BJ (cell line): ENCODE results near the gene LOX. TPM values are rescaled to one million over a fixed set of nuclear protein-coding genes. Genes with fewer than 3 reads are reported as not detected.
"Not testable (repeated sequence)": the region's sequence is repeated elsewhere in the genome, so short reads cannot be mapped to it uniquely, and the experiment has no call there.

Experiments used
- CTCF ChIA-PET: fragments of 350-600 bp; formaldehyde crosslinking; extraction: SDS; loops from one replicate; lab custom pipeline; 2021; ENCODE audit warnings: antibody characterized with exemption, inconsistent platforms; lab: Yijun Ruan, JAX
- POLR2A ChIA-PET: fragments of 300-600 bp; sonication (Branson Sonifier 250); formaldehyde crosslinking; extraction: SDS; loops from one replicate; lab custom pipeline; 2021; ENCODE audit warnings: antibody characterized with exemption; lab: Charles Lee
- DNase-seq: peaks from one replicate; pipeline ENCODE4 v3.0.0-alpha.2; 2011; ENCODE audit warnings: low read depth
- H3K27me3 ChIP-seq: 2 replicates; pipeline ENCODE4 v1.6.0; 2011; ENCODE audit warnings: low read length; ENCODE audit not compliant: control insufficient read depth, insufficient read depth
- H3K36me3 ChIP-seq: 2 replicates; pipeline ENCODE4 v1.5.1; 2011; ENCODE audit warnings: low read length; ENCODE audit not compliant: control insufficient read depth, insufficient read depth
- H3K4me3 ChIP-seq: 2 replicates; pipeline ENCODE4 v1.5.1; 2011; ENCODE audit warnings: low read depth, mild to moderate bottlenecking, control low read depth, low read length
- polyA plus RNA-seq: library from polyadenylated mRNA; depleted of rRNA; stranded (reverse); fragments of >200 nt; gene quantifications from 2 replicates; pipeline ENCODE4 v1.2.3, GENCODE V29; 2011
- TF ChIP-seq, protein P1 (sequence below): IDR thresholded peaks from 2 replicates; pipeline ENCODE4 v1.5.1; 2011; ENCODE audit warnings: low read depth, mild to moderate bottlenecking, control low read depth, inconsistent platforms, low read length, moderate library complexity; ENCODE audit not compliant: insufficient read depth

Gene LOX
- polyA plus RNA-seq, 1 experiment: 668 TPM

DNA sequence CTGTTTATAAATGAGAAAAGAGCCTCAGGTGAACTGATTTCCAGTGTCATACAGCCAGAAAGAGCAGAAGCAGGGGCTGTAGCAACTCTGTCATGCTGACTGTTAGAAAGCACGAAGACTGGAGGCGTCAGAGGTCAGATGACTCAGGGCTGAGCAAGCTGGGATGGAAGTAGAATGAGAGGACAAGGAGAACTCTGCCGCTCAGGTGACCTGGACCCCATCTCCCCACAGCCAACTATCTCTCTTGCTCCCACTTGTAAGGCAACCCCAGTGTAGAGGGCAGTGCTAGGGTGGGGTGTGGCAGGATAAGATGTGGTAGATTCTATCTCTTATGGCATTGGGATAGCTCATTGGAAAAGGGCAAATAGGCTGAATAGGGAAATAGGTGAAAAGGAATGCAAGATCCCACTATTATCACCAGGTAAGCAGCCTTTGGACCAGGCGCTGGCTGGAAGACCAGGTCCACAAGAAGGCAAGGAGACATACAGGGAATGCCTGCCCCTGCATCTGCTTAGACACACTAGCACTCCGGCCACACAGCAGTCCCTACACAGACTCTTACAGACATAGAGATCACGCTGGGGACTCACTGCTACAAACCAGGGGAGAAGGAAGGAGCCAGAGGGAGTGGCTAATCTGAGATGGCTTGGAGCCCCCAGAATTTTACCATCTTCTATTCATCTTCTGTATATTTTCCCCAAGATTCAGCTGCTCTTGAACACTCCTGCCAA is 21.2 kb upstream of the LOX start:
- TF ChIP-seq, protein P1, sequence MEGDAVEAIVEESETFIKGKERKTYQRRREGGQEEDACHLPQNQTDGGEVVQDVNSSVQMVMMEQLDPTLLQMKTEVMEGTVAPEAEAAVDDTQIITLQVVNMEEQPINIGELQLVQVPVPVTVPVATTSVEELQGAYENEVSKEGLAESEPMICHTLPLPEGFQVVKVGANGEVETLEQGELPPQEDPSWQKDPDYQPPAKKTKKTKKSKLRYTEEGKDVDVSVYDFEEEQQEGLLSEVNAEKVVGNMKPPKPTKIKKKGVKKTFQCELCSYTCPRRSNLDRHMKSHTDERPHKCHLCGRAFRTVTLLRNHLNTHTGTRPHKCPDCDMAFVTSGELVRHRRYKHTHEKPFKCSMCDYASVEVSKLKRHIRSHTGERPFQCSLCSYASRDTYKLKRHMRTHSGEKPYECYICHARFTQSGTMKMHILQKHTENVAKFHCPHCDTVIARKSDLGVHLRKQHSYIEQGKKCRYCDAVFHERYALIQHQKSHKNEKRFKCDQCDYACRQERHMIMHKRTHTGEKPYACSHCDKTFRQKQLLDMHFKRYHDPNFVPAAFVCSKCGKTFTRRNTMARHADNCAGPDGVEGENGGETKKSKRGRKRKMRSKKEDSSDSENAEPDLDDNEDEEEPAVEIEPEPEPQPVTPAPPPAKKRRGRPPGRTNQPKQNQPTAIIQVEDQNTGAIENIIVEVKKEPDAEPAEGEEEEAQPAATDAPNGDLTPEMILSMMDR: no peak
- POLR2A ChIA-PET: no interaction called here
- H3K4me3 ChIP-seq: no peak overlapping the region
- H3K27me3 ChIP-seq: no peaks in the 10 kb centered on the region
- CTCF ChIA-PET: interaction anchor here (0.6 to 1.6 kb wide), 6 partner anchors 9 to 135 kb away, joined by 3 to 6 read pairs (median 5); no protein-coding TSS in a partner anchor
- H3K36me3 ChIP-seq: no peaks in the 10 kb centered on the region
- DNase-seq: no peak

DNA sequence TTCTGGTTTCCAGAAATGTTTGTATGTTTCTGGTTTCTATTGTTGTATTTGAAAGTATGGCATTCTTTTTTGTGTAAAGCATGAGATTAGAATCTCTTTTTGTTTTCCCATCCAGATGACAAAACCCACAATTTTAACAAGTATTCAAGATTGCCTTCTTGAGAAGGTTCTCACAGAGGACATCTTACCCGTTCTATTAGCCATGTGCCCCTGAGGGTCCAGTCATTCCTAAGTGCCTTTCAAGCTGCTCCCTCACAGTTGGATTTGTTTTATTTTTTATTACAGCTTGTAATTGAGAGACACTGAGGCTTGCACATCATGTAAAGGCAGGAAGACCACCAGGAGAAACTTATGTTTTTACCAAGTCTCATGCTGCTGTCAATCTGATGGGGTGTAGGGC is 19.3 kb upstream of the LOX start:
- TF ChIP-seq, protein P1: no peak
- Histone ChIP-seq H3K4me3 (no peak overlapping the region), H3K27me3 (no peaks in the 10 kb centered on the region), H3K36me3 (no peaks in the 10 kb centered on the region)
- no peak for DNase-seq
- ChIA-PET CTCF (interaction anchor here (0.9 to 7.9 kb wide), 3 partner anchors 21 to 63 kb away, joined by 3 to 71 read pairs (median 3); partner anchors contain the start of gene LOX), POLR2A (interaction anchor here (0.7 kb wide), 1 partner anchor 20 kb away, joined by 3 read pairs; the partner anchor contains the start of gene LOX)

DNA sequence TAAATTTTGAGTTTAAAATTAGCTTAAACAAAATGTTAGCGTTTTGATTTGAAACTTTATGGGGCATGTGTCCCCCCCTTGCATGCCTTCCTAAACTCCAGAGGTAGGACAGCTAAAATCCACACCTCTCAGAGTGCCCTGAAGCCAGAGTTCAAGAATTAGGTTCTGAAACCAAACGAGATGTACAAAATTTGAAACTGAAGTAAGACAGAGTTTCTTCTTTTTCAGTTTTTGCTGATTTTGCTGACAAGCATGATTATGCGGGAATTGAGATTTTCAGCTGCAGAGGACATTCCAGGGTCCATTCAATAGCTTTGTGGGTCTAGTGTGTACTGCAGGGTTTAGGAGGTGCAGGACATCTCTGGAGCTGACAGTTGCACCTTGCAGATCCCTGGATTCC is 17.1 kb upstream of the LOX start:
- no peak overlapping the region for H3K4me3 ChIP-seq
- ChIA-PET CTCF (interaction anchor here (0.9 to 7.9 kb wide), 7 partner anchors 19 to 133 kb away, joined by 3 to 71 read pairs (median 4); partner anchors contain the start of genes LOX and SRFBP1), POLR2A (no interaction called here)
- TF ChIP-seq, protein P1: no peak
- no peaks in the 10 kb centered on the region for H3K27me3 ChIP-seq
- no peaks in the 10 kb centered on the region for H3K36me3 ChIP-seq
- no peak for DNase-seq

DNA sequence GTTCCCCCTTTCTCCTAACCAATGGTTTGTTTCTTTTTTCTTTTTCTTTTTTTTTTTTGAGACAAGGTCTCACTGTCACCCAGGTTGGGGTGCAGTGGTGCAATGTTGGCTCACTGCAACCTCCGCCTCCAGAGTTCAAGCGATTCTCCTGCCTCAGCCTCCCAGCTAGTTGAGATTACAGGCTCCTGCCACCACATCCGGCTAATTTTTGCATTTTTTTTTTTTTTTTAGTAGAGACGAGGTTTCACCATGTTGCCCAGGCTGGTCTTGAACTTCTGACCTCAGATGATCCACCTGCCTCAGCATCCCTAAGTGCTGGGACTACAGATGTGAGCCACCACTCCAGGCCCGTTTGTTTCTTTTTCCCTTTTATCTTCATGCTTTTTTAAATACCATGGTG is 16.2 kb upstream of the LOX start:
- ChIA-PET POLR2A (interaction anchor here (0.6 to 1.0 kb wide), 3 partner anchors 16 to 69 kb away, joined by 3 read pairs; partner anchors contain the start of gene LOX), CTCF (interaction anchor here (1.0 to 7.9 kb wide), 5 partner anchors 7 to 125 kb away, joined by 4 to 71 read pairs (median 22); partner anchors contain the start of gene LOX)
- H3K36me3 ChIP-seq: not testable (repeated sequence)

DNA sequence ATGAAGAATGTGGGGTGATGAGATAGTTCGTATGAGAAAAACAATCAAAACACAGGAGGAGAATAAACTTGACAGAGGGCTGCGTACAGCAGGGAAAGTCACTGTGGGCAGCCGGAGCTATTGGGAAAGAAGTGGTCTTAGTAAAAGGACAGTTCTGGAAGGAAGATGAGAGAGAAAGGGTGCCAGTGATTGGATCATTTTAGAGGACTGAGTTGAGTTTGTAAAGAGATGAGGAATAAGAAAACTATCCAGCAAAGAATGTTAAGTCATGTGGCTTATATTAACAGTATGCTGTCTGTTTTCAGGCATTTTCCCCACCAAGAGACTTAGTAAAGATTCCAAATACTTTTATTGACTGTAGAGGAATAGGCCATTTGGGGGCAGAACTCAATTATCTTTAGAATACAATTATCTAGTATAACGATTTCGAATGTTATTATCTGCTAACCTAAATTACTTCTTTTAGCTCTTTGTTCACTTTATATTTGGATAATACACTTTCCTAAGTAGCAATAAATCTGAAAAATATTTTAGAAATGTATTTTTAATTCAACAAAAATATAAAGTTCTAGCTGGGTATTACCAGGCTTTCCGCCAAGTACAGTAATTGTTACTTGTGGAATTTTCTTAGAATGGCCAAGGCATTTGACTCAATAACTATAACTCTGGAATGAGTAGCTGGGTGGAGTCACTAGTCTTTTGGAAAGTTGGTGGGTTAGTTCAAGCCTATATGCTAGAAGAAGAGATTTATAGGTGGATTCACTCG is 15.5 kb upstream of the LOX start:
- TF ChIP-seq, protein P1: no peak
- peak; percentile 98 for DNase-seq
- H3K4me3 ChIP-seq: no peak overlapping the region
- ChIA-PET POLR2A (interaction anchor here (0.6 to 1.0 kb wide), 3 partner anchors 15 to 70 kb away, joined by 3 read pairs; partner anchors contain the start of gene LOX), CTCF (interaction anchor here (0.9 to 7.9 kb wide), 9 partner anchors 8 to 124 kb away, joined by 3 to 71 read pairs (median 4); partner anchors contain the start of gene LOX)
- no peaks in the 10 kb centered on the region for H3K27me3 ChIP-seq
- H3K36me3 ChIP-seq: no peaks in the 10 kb centered on the region

More for the DNA sequence above, 16.2 kb upstream of the LOX start:
- H3K27me3 ChIP-seq, DNase-seq, H3K4me3 ChIP-seq: not testable (repeated sequence)
